Activated naive CD4-positive, alpha-beta T cell treated with anti-CD3 and anti-CD28 coated beads, Interleukin-2, amount 50 U/mL, for 16 hours (primary cell): ENCODE data around the gene SPRR5.

ENCODE experiments used
- DNase-seq: peaks from one replicate; pipeline ENCODE4 v3.0.0-alpha.2; 2020

SPRR5 gene

DNA sequence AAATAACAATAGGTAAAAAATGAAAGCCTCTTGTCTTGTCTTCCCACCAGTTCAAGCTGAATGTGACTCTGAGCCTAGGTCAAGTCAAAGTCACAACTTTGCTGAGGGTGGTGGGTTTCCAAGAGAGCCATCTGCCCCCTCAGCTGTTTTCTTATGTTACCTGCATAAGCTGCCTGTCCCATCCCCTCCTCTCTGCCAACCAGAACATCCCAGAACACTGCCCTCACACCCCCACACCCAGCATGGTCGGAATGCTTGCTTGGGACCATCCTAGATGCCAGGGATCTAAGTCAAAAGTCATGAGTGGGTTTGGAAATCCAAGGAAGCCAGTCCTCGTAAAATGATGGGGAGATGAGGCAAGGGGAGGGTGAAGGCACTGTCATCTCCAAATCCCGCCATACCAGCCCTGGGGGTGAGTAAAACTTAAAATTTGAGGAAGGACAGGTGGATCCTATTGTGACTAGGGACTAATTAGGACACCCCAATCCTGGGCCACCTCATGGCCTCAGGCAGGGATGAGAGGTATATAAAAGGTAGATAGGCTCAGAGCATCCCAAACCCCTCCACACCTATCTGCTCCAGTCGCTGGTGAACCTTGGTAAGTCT, at the start of gene SPRR5:
Gene SPRR5 (plus strand): TSS at position 556 of the 606 bp plus-strand sequence. CDS start 1,349 bp downstream, outside the sequence.
- no peak for DNase-seq

- no peak for DNase-seq
Observed at GRCh38 chr1:152899027-152899426, 48.0 kb upstream of the SPRR5 start.

- no peak for DNase-seq
Observed at GRCh38 chr1:152899883-152900282, 47.1 kb upstream of the SPRR5 start.

DNA sequence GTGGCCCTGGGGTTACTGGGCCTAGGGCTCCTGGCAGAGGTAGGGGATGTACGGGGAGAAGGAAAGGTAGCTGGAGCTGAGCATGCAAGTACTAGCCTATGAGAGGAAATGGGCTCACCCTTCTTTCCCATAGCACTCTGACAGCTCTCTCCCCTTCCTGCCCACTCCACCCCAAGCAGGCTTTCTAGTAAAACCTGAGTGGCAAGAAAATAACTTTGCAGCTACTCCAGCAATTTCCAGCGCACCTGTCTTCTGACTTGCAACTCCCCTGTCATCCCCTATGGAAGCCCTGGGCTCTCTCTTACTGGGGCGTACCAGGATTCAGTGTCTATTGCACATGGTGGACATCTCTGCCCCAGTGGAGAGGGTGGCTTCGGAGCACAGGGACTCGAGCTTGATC, 45.4 kb upstream of the SPRR5 start:
- DNase-seq, result no peak

DNA sequence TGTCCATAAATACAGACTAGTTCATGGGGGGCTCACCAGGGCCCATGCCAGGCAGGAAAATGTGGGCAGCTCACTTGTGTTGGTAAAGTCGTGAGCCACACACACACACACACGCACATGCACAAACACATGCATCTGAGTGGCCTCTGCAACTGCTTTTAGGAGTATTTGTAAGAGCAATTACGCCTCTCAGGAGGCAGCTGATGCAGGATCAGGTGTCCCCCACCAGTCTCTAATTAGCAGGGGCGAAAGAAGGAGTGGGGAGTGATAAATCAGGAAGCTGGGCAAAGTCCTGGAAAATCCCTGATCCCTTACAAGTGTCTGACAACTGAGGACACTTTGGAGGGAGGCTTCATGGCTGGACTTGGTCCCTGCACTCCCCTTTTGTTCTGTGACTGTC, 44.4 kb upstream of the SPRR5 start:
- DNase-seq, result no peak

- no peak for DNase-seq
Observed at GRCh38 chr1:152904688-152905440, 42.1 kb upstream of the SPRR5 start.

- DNase-seq, result no peak
Observed at GRCh38 chr1:152906023-152906565, 40.9 kb upstream of the SPRR5 start.

DNA sequence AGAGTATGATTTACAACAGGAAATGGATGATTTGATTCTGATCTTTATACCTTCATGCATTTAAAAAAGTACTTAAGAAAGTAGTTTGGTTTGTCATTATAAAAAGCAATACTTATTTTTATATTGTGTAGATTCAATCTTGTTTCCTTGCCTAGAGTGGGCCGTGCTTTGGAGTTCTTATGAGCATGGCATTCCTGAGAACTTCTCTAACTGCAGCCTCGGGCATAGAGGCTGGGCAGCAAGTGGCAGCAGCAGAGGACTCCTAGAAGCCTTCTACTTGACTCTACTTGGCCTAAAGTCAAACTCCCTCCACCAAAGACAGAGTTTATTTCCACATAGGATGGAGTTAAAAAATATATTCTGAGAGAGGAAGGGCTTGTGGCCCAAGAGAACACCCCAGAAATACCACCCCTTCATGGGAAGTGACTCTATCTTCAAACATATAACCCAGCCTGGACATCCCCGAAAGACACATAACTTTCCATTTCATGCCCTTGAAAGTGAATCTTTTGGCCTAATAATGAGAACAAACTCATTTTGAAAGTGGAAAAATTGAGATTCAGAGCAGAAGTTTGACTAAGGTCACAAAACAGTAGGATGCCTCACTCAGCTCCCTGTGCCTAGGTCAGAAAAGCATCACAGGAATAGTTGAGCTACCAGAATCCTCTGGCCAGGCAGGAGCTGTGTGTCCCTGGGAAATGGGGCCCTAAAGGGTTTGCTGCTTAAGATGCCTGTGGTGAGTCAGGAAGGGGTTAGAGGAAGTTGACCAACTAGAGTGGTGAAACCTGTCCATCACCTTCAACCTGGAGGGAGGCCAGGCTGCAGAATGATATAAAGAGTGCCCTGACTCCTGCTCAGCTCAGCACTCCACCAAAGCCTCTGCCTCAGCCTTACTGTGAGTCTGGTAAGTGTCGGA, 39.1 kb upstream of the SPRR5 start, which contains the start of gene IVL:
Gene IVL (plus strand): TSS at position 861 of the 916 bp plus-strand sequence. CDS start 1,252 bp downstream, outside the sequence.
- DNase-seq, result no peak

DNA sequence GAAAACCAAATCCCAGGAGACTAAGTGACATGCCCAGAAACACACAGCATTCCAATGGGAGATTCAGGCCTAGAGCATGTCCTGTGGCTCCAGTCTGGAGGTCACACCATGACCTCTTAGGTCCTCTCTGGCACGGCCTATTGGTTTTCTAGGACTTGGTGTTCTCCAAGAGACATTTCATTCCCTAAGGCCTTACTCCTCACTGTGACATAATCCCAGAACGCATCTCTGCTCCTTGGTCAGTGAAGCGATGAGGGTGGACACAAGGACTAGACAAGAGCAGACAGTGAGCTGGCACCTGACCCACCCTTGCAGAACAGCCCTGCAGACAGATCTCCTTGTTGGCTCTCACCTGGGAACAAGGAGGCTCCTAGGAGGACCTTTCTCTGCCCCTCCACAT, 37.8 kb upstream of the SPRR5 start:
- no peak for DNase-seq

GRCh38 chr1:152912471-152912870, 34.5 kb upstream of the SPRR5 start:
- no peak for DNase-seq

- no peak for DNase-seq
Observed at GRCh38 chr1:152912900-152913299, 34.1 kb upstream of the SPRR5 start.

GRCh38 chr1:152917794-152918193, 29.2 kb upstream of the SPRR5 start:
- no peak for DNase-seq

- no peak for DNase-seq
Observed at GRCh38 chr1:152919071-152919470, 27.9 kb upstream of the SPRR5 start.

- no peak for DNase-seq
Observed at GRCh38 chr1:152924191-152924590, 22.8 kb upstream of the SPRR5 start.

- DNase-seq, result no peak
Observed at GRCh38 chr1:152926091-152926490, 20.9 kb upstream of the SPRR5 start.

DNA sequence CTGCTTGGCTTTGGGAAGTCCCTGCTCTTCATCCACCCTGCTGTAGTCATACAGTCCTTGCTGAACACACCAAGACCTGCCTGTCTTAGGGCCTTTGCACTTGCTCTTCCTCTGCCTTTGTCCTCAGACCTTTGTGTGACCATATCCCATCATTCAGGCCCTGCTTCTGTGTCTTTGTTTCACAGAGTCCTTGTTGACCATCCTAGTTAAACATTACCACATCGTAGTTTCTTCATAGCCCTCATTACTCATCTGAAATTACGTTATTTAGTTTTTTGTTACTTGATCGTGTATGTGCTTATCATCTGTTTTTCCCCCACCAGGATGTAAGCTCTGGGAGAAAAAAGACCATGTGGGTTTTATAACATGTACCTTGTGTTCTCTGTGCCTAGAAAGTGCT, 18.3 kb upstream of the SPRR5 start:
- DNase-seq, result no peak

GRCh38 chr1:152932170-152932811, 14.7 kb upstream of the SPRR5 start:
- DNase-seq, result no peak

- no peak for DNase-seq
Observed at GRCh38 chr1:152933196-152933595, 13.8 kb upstream of the SPRR5 start.

DNA sequence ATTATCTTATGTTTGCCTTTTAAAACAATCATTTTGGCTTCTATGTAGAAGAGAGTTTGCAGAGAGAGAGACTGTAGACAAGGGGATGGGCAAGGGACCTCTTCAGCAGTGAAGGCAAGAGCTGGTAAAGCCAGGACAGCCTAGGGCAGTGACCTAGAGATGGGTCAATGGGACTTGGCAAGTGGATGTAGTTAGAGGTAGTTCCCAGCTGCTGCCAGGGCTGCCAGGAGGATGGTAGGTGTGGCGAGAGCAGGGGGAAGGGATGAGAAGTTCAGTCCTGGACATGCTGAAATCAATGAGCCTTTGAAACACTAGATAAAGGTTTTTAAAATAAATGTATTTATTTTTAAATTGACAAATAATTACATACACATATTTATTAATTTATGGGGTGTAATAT, 6.4 kb upstream of the SPRR5 start:
- DNase-seq, result no peak

GRCh38 chr1:152941037-152941711, 5.8 kb upstream of the SPRR5 start:
- no peak for DNase-seq

GRCh38 chr1:152942161-152942560, 4.8 kb upstream of the SPRR5 start:
- no peak for DNase-seq

- no peak for DNase-seq
Observed at GRCh38 chr1:152946248-152946647, 758 bp upstream of the SPRR5 start.
